Activated CD4-positive, alpha-beta memory T cell treated with anti-CD3 and anti-CD28 coated beads for 36 hours (primary cell): ENCODE data around the gene HES1. TPM values are rescaled to one million over a fixed set of nuclear protein-coding genes. Genes with fewer than 3 reads are reported as not detected.
A peak's percentile ranks its signal among the peaks of the same experiment; 100 is the strongest.
"Not testable (repeated sequence)": the region's sequence is repeated elsewhere in the genome, so short reads cannot be mapped to it uniquely, and the experiment has no call there.

Experiments used
- CTCF ChIA-PET: fragments of 350-600 bp; sonication (Branson Sonifier 250); formaldehyde crosslinking; loops from one replicate; lab custom pipeline; 2021; ENCODE audit warnings: antibody characterized with exemption, inconsistent platforms; lab: Charles Lee
- POLR2A ChIA-PET: fragments of 350-600 bp; sonication (Branson Sonifier 250); formaldehyde crosslinking; loops from one replicate; lab custom pipeline; 2021; ENCODE audit warnings: antibody characterized with exemption; lab: Charles Lee
- DNase-seq: peaks from one replicate; pipeline ENCODE4 v3.0.0-alpha.2; 2020
- H3K27ac Mint-ChIP-seq: one replicate; pipeline ENCODE4 v1.8.0; 2021; ENCODE audit warnings: mixed read lengths
- H3K27me3 Mint-ChIP-seq: one replicate; pipeline ENCODE4 v1.8.0; 2021; ENCODE audit warnings: mixed read lengths
- H3K36me3 Mint-ChIP-seq: one replicate; pipeline ENCODE4 v1.8.0; 2021; ENCODE audit warnings: mixed read lengths
- H3K4me1 Mint-ChIP-seq: one replicate; pipeline ENCODE4 v1.8.0; 2021; ENCODE audit warnings: low read depth, mixed read lengths
- H3K4me3 Mint-ChIP-seq: one replicate; pipeline ENCODE4 v1.8.0; 2021; ENCODE audit warnings: mild to moderate bottlenecking, mixed read lengths
- H3K9me3 Mint-ChIP-seq: one replicate; pipeline ENCODE4 v1.8.0; 2021; ENCODE audit warnings: mixed read lengths
- intact Hi-C: fragments of 100-400 bp; cut with micrococcal nuclease; formaldehyde crosslinking; loops from one replicate; pipeline ENCODE4 v1.15.1; 2023
- total RNA-seq, 2 experiments: library from RNA; stranded (reverse); gene quantifications; one replicate each; pipeline ENCODE4 v1.2.3, GENCODE V29; 2021

Gene HES1, protein sequence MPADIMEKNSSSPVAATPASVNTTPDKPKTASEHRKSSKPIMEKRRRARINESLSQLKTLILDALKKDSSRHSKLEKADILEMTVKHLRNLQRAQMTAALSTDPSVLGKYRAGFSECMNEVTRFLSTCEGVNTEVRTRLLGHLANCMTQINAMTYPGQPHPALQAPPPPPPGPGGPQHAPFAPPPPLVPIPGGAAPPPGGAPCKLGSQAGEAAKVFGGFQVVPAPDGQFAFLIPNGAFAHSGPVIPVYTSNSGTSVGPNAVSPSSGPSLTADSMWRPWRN
- under 1 TPM; 0.56 to 1.00 TPM for total RNA-seq

DNA sequence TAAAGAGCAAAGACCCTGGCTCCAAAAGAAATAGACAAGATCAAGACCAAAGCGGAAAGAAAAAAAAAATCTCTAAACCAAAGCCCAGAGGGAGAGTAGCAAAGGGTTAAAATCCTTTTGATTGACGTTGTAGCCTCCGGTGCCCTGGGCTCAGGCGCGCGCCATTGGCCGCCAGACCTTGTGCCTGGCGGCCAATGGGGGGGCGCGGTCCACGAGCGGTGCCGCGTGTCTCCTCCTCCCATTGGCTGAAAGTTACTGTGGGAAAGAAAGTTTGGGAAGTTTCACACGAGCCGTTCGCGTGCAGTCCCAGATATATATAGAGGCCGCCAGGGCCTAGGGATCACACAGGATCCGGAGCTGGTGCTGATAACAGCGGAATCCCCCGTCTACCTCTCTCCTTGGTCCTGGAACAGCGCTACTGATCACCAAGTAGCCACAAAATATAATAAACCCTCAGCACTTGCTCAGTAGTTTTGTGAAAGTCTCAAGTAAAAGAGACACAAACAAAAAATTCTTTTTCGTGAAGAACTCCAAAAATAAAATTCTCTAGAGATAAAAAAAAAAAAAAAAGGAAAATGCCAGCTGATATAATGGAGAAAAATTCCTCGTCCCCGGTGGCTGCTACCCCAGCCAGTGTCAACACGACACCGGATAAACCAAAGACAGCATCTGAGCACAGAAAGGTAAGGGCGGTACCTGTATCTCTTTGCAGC, at the start of gene HES1:
TSS of gene HES1 (plus strand) at position 343 of the 713 bp plus-strand sequence. CDS start at position 576, 233 bp downstream.
- Mint-ChIP-seq H3K27me3 (peaks cover 66% of the 10 kb centered on the region), H3K4me1 (peaks cover 44% of the 10 kb centered on the region), H3K4me3 (peak within 1 kb of the TSS; percentile 77), H3K36me3 (peaks cover 1% of the 10 kb centered on the region), H3K27ac (peak within 1 kb of the TSS; percentile 72), H3K9me3 (no peaks in the 10 kb centered on the region)
- peak; percentile 65 for DNase-seq
- ChIA-PET POLR2A (no interaction called here), CTCF (interaction anchor here (1.1 to 1.4 kb wide), 3 partner anchors 180 to 355 kb away, joined by 4 to 7 read pairs (median 4); no protein-coding TSS in a partner anchor)
- intact Hi-C loops = loop anchor here (1.0 to 10.0 kb wide), 12 partner anchors 64 to 1241 kb away; partner anchors contain the start of gene OPA1

DNA sequence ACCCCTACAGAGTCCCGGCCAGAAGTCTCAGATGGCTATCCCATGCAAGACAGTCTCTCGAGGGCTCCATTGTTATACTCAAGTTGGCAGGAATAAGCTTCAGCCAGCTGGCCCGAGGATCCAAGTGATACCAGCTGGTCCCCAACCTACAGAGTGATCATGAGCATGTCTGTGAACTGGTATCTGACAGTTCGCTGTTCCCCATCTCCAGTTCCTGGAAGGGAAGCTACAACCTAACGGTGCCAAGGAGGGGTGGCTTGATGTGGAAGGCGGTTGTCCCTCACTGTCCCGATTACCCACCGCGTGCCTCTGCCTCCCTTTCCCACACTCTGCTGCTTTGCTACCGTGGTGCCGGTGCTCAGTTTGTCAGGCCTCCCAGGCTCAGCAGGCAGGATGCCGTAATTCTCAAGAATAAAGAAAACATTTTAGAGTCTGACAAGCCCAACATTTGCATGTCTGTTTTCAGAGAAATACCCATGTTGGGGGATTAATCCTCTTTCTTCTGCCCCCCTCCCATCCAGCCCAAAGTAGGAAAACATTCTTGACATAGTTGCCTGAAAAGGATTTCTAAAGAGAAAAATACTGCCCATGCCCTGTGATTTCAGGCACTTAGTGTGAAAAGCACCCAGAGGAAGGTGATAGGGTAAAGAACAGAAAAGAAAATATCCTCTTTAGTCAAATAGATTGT, 49.4 kb upstream of the HES1 start:
- Mint-ChIP-seq H3K27me3 (peaks cover 4% of the 10 kb centered on the region), H3K4me1 (peaks cover 8% of the 10 kb centered on the region), H3K4me3 (no peak overlapping the region), H3K9me3 (no peaks in the 10 kb centered on the region), H3K27ac (no peak overlapping the region), H3K36me3 (no peaks in the 10 kb centered on the region)
- intact Hi-C loops = no loop called here
- DNase-seq = no peak
- CTCF ChIA-PET = no interaction called here
- POLR2A ChIA-PET = no interaction called here

DNA sequence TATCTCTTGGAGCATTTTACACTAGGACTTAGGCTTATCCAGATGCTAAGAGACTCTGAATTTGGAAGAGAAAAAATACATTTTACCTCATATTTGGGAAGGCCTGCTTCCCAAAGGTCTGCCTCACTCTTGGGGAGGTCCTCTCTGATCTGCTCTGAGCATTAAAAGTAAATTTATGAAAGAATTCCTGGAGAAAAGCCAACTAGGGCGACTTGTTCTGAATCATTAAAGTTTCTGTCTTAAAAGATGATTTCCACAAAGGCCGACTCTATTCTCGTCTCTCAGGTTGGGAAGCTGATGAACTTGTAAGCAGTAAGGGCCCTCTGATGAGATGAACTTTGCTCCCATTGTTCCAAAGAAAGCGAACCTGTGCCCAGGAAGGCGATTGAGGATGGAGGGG, 48.7 kb upstream of the HES1 start:
- Mint-ChIP-seq H3K4me1 (peaks cover 8% of the 10 kb centered on the region), H3K9me3 (no peaks in the 10 kb centered on the region), H3K27me3 (peaks cover 4% of the 10 kb centered on the region), H3K27ac (no peak overlapping the region), H3K4me3 (no peak overlapping the region), H3K36me3 (no peaks in the 10 kb centered on the region)
- ChIA-PET POLR2A (no interaction called here), CTCF (no interaction called here)
- DNase-seq = no peak
- intact Hi-C loops = no loop called here

DNA sequence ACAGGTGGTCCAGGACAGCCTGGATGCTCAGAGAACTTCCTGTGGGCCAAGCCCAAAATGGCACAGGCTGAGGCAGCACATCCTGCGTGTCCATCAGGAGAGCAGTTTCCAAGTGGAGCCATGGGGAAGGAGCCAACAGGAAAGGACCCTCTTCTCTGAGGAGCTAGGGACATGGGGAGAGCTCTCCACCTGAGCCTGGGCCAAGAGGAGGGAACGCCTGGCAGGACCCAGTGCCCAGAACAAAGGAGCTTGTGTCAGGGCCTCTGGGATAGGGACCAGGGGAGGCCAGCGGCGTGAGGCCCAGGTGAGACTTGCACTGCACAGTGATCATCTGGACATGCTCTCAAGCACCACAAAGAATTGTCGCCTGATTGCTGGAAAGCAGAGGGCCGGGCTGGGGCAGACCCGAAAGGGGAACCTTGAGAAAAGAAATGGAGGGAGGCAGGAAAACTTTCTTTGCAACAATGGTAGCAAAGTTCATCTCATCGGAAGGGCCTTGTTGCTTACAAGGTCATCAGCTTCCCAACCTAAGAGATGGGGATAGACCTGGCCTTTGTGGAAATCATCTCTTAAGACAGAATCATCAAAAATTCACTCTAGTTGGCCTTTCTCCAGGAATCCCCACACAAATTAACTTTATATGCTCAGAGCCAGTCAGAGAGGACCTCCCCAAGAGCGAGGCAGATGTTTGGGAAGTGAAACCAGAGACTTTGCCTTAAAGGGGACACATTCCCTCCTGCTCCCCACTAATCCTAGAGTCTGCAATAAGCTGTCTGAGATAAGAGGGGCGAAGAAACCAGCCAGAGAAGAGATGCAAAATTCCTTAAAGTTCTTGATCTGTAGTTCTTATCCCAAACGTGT, 47.7 kb upstream of the HES1 start:
- Mint-ChIP-seq H3K27ac (no peak overlapping the region), H3K9me3 (no peaks in the 10 kb centered on the region), H3K36me3 (no peaks in the 10 kb centered on the region), H3K4me3 (no peak overlapping the region), H3K27me3 (no peaks in the 10 kb centered on the region), H3K4me1 (peaks cover 8% of the 10 kb centered on the region)
- ChIA-PET POLR2A (no interaction called here), CTCF (interaction anchor here (0.6 kb wide), 1 partner anchor 302 kb away, joined by 5 read pairs; no protein-coding TSS in a partner anchor)
- intact Hi-C loops = no loop called here
- DNase-seq = no peak

DNA sequence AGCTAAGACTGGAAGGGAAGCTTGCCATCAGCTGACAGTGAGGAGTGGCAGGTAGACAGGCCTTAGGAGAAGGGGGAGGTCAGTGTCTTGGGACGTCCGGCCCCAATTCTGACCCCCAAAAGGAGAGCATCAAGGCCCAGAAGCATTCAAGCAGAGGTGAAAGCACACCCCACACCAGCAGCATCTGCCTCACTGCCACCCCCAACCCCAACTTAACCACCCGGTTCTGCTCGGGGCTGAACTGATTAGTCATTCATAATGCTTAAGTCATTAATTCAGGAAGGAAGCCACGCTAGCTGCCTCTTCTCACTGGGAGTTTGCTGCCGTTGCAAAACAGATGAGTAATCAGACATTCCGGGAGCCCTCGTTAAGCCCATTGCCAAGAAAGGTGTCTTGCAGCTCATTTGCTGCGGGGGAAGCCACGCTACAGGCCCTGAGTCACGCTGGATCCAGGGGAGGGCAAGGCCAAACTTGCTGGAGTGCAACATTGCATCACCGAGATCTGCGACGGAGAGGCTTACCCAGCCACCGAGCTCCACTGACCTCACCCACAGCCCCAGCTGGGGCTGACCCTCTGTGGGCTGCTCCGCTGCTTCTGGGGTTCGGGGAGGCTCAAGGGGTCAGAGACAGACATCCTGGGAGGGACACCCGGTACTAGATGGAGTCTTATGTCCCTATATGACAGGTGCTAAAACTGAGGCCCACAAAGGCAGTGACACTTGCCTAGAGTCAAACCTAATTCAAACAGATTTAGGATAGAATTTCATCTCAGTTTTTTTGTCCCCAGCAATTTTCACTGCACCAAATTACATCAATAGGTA, 46.4 kb upstream of the HES1 start:
- intact Hi-C loops = no loop called here
- peak; percentile 76 for DNase-seq
- H3K36me3 Mint-ChIP-seq = no peaks in the 10 kb centered on the region
- CTCF ChIA-PET = no interaction called here
- H3K27me3 Mint-ChIP-seq = no peaks in the 10 kb centered on the region
- peaks cover 2% of the 10 kb centered on the region for H3K4me1 Mint-ChIP-seq
- no peaks in the 10 kb centered on the region for H3K9me3 Mint-ChIP-seq
- peak overlapping the region; percentile 54 for H3K27ac Mint-ChIP-seq
- no peak overlapping the region for H3K4me3 Mint-ChIP-seq
- POLR2A ChIA-PET = interaction anchor here (0.6 kb wide), 1 partner anchor 9 kb away, joined by 3 read pairs; no protein-coding TSS in a partner anchor

DNA sequence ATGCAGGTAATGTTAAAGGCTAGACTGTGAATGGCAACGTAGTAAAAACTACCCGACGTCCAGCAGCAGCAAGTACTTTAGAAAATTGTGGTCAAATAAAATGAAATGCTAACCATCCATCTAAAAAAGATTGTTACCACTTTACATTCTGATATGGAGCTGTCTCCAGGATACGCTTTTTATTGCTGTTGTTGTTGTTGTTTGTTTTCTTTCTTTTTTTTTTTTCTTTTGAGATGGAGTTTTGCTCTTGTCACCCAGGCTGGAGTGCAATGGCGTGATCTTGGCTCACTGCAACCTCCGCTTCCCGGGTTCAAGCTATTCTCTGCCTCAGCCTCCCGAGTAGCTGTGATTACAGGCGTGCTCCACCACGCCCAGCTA, 45.8 kb upstream of the HES1 start:
- H3K4me3 Mint-ChIP-seq, H3K27ac Mint-ChIP-seq, H3K27me3 Mint-ChIP-seq, CTCF ChIA-PET, H3K4me1 Mint-ChIP-seq, H3K36me3 Mint-ChIP-seq, H3K9me3 Mint-ChIP-seq, DNase-seq, intact Hi-C loops, POLR2A ChIA-PET: not testable (repeated sequence)

DNA sequence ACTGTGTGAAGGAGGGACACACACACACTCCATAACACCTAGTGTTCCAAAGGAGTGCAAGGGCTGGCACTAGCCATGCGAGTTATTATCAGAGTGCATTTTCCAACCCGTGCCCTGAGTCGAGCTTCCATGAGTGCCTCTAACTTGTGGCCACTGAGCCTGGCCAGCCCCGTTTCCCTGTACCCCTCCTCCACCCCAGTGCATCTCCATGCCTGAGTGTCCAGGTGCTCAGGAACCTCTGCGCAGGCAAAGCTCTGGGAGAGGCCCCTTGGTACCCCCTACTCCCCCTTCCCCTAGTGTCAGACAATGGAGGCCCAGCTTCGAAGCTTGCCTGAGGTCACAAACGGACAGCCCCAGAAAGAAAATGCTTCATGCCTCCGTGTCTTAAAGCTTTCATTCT, 45.2 kb upstream of the HES1 start:
- CTCF ChIA-PET = no interaction called here
- POLR2A ChIA-PET = no interaction called here

DNA sequence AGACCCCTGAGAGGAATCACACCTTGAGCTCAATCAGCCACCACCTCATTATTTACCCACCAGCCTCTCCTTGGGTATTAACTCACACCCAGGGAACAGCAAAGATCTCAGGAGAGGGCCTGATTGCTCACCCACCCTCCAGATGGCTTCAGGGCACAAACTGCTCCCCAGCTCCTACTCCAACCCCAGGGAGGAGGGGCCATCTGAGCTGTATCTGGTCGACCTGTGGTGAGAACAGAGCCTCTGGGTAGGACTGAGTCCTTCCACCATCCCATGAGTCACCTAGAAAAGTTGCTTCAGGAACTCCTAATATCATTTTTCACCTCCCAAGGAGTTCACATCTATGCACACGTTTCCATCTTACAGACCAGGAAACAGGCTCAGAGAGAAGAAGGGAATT, 44.8 kb upstream of the HES1 start:
- Mint-ChIP-seq H3K36me3 (no peaks in the 10 kb centered on the region), H3K9me3 (no peaks in the 10 kb centered on the region), H3K4me3 (no peak overlapping the region), H3K4me1 (peaks cover 11% of the 10 kb centered on the region), H3K27me3 (no peaks in the 10 kb centered on the region), H3K27ac (no peak overlapping the region)
- peak; percentile 22 for DNase-seq
- POLR2A ChIA-PET = no interaction called here
- intact Hi-C loops = no loop called here
- CTCF ChIA-PET = no interaction called here

More for the DNA sequence above, 45.2 kb upstream of the HES1 start:
- intact Hi-C loops = no loop called here
- no peak for DNase-seq
- Mint-ChIP-seq H3K27ac (no peak overlapping the region), H3K9me3 (no peaks in the 10 kb centered on the region), H3K4me3 (no peak overlapping the region), H3K36me3 (no peaks in the 10 kb centered on the region), H3K27me3 (no peaks in the 10 kb centered on the region), H3K4me1 (peaks cover 10% of the 10 kb centered on the region)

DNA sequence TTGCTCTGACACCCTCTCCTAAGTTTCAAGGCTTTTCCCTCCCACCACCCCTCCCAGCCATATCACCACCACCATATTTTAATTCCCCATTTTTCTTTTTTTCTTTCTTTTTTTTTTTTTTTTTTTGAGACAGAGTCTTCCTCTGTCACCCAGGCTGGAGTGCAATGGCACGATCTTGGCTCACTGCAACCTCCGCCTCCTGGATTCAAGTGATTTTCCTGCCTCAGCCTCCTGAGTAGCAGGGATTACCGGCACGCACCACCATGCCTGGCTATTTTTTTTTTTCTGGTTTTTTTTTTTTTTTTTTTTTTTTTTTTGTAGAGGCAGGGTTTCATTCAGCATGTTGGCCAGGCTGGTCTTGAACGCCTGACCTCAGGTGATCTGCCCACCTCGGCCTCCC, 44.1 kb upstream of the HES1 start:
- H3K4me1 Mint-ChIP-seq = peaks cover 11% of the 10 kb centered on the region
- DNase-seq, intact Hi-C loops, POLR2A ChIA-PET, H3K9me3 Mint-ChIP-seq, H3K4me3 Mint-ChIP-seq, H3K27me3 Mint-ChIP-seq, CTCF ChIA-PET, H3K27ac Mint-ChIP-seq, H3K36me3 Mint-ChIP-seq: not testable (repeated sequence)

DNA sequence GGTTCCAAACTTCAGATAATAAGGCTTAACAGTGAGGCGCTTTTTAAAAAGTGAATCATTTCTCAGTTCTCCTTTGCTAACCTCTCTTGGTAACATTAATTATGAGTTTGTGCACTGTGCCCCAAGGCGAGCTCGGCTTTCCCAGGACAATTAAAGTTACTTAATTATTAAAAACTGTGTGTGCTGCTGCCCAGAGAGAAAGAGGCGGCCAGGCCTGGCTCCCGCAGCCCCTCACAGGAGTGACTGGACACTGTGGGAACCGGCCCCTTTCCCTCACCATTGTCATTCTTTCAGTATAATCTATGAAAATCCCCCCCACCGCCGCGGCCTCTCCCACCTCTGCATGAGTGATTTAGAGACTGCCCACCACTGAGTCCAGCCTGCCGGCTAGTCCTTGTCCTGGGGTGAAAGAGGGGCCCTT, 43.1 kb upstream of the HES1 start:
- H3K27ac Mint-ChIP-seq = no peak overlapping the region
- H3K4me3 Mint-ChIP-seq = no peak overlapping the region
- ChIA-PET POLR2A (no interaction called here), CTCF (no interaction called here)
- H3K4me1 Mint-ChIP-seq = peaks cover 11% of the 10 kb centered on the region
- intact Hi-C loops = no loop called here
- no peaks in the 10 kb centered on the region for H3K27me3 Mint-ChIP-seq
- H3K9me3 Mint-ChIP-seq = no peaks in the 10 kb centered on the region
- H3K36me3 Mint-ChIP-seq = no peaks in the 10 kb centered on the region
- no peak for DNase-seq

DNA sequence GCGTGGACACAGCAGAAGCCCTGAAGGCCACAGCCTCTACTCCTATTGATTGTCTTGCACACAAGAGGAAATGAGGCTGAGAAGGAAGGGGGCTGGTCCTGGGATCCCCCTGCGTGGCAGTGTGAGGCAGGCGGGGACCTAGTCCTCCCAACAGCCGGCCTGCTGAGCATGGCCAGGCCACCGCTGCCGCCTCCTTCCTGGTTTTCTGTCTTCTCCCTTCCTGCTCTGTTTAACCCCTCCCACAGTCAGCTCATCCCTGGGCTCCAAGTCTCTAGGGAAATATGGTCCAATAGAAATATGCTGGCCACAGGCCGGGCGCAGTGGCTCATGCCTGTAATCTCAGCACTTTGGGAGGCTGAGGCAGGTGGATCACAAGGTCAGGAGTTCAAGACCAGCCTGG, 42.1 kb upstream of the HES1 start:
- no peaks in the 10 kb centered on the region for H3K36me3 Mint-ChIP-seq
- H3K4me1 Mint-ChIP-seq = peaks cover 14% of the 10 kb centered on the region
- no peak overlapping the region for H3K4me3 Mint-ChIP-seq
- POLR2A ChIA-PET = no interaction called here
- DNase-seq = no peak
- no peaks in the 10 kb centered on the region for H3K9me3 Mint-ChIP-seq
- no peaks in the 10 kb centered on the region for H3K27me3 Mint-ChIP-seq
- H3K27ac Mint-ChIP-seq = no peak overlapping the region
- CTCF ChIA-PET = no interaction called here
- intact Hi-C loops = no loop called here
